Prostate gland (tissue), 2 donors: ENCODE measurements around the gene NLRP1.

Experiments used
- CTCF ChIP-seq, 4 experiments: fragments of 200-600 bp in 2 of 4; fragments of 450-650 bp in 2 of 4; sonication (generic) in 2 of 4; IDR thresholded peaks; 1 replicate in 3 of 4; 2 replicates in 1 of 4; pipeline ENCODE4 v1.5.1; 2016 to 2019; ENCODE audit warnings: antibody characterized with exemption in 4 of 4, mild to moderate bottlenecking in 2 of 4, moderate library complexity in 2 of 4
- POLR2A ChIP-seq: fragments of 450-650 bp; IDR thresholded peaks from one replicate; pipeline ENCODE4 v1.6.1; 2016; ENCODE audit warnings: antibody characterized with exemption, mild to moderate bottlenecking
- POLR2AphosphoS5 ChIP-seq: sonication (generic); formaldehyde crosslinking; IDR thresholded peaks from one replicate; pipeline ENCODE4 v1.6.1; 2017; ENCODE audit warnings: antibody characterized with exemption

GRCh38 chr17:5501685-5502084, 82.6 kb downstream of the NLRP1 start:
- TF ChIP-seq CTCF (IDR thresholded peaks at IDR 0.05) (no peak), POLR2A (no peak), POLR2AphosphoS5 (no peak)
